Left lung (tissue), 10 donors: ENCODE results near the gene PGBD5. TPM values are rescaled to one million over a fixed set of nuclear protein-coding genes. Genes with fewer than 3 reads are reported as not detected.

Experiments
- ATAC-seq: fragments of 200-7000 bp; cut with Tn5 transposase; one replicate; pipeline ENCODE4 v1.9.1; 2020; ENCODE audit warnings: moderate library complexity
- DNase-seq, 4 donors: peaks; one replicate each; pipeline ENCODE4 v3.0.0-alpha.2; 2013 to 2020
- H3K27ac ChIP-seq, 2 donors: fragments of 200-600 bp; sonication (generic) in 1 of 2; one replicate each; pipeline versions ENCODE4 v1.5.0 to v1.8.0; 2020 to 2021
- H3K27me3 ChIP-seq, 2 donors: fragments of 200-600 bp; sonication (generic) in 1 of 2; one replicate each; pipeline versions ENCODE4 v1.5.0 to v1.8.0; 2020 to 2021
- H3K36me3 ChIP-seq, 2 donors: fragments of 200-600 bp; sonication (generic) in 1 of 2; one replicate each; pipeline versions ENCODE4 v1.5.0 to v1.8.0; 2020 to 2021
- H3K4me1 ChIP-seq, 2 donors: fragments of 200-600 bp; one replicate each; pipeline ENCODE4 v1.8.0; 2021
- H3K4me3 ChIP-seq, 2 donors: fragments of 200-600 bp; sonication (generic) in 1 of 2; one replicate each; pipeline versions ENCODE4 v1.5.0 to v1.8.0; 2020 to 2021; ENCODE audit warnings: mild to moderate bottlenecking in 1 of 2
- H3K9me3 ChIP-seq, 2 donors: fragments of 200-600 bp; sonication (generic) in 1 of 2; one replicate each; pipeline versions ENCODE4 v1.5.0 to v1.8.0; 2020 to 2021
- CTCF ChIP-seq, 2 donors: fragments of 200-600 bp; sonication (generic) in 1 of 2; IDR thresholded peaks; one replicate each; pipeline versions ENCODE4 v1.5.0 to v1.8.0; 2021; ENCODE audit warnings: antibody characterized with exemption in 2 of 2
- intact Hi-C, 2 donors: fragments of 100-400 bp; cut with DNase I; formaldehyde crosslinking; loops; one replicate each; pipeline versions ENCODE4 v1.11.2 to v1.14.2; 2022
- polyA plus RNA-seq, 6 donors: library from polyadenylated mRNA; unstranded; fragments of 120-200 nt; gene quantifications; one replicate each; pipeline ENCODE4 v1.2.1, GENCODE V29; 2013; ENCODE audit not compliant: insufficient read length in 6 of 6
- total RNA-seq, 2 donors: library from RNA; stranded (reverse); fragmentation: NEBNext Ultra II Directional; extraction: Animal tissue kit (Norgen Biotek cat#: 25700); gene quantifications; one replicate each; pipeline ENCODE4 v1.2.1, GENCODE V29; 2021
- donor health status: DM: no; HTN: yes; CAD: no.
- donor health status: DM: no; HTN: no; CAD: no.

The PGBD5 gene
- total and polyA plus RNA-seq, 8 donors = 2.3 to 10.1 (median 4.8) TPM

GRCh38 chr1:230456478-230456877 is 30.3 kb upstream of the PGBD5 start:
- intact Hi-C loops = no loop called here
- no peak for TF ChIP-seq CTCF (IDR thresholded peaks at IDR 0.05)

DNA sequence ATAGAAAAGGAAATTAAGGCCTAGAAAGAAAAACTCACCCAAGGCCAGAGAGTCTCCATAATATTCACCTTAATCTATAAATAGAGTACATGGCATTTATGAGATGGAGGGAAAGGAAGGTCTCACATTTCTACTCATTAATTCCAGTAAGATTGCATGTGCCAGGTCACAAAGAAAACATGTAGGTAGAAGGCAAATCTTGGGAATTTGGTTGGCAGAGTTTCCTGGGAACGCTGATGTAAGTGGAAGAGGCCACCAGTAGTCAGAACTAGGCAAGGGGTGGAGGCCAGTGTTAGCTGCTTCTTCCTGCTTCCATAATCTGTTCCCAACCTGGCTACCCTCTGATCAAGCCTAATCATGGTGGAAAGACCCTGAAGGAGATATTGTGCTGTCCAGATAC is 29.2 kb upstream of the PGBD5 start:
- no peak for TF ChIP-seq CTCF (IDR thresholded peaks at IDR 0.05)

More at GRCh38 chr1:230456478-230456877, 30.3 kb upstream of the PGBD5 start:
- H3K36me3 ChIP-seq = no peaks in the 10 kb centered on the region
- H3K27me3 ChIP-seq = no peaks in the 10 kb centered on the region
- no peak overlapping the region for H3K4me3 ChIP-seq
- ATAC-seq (no peak), DNase-seq (no peak)
- H3K9me3 ChIP-seq = no peaks in the 10 kb centered on the region
- H3K4me1 ChIP-seq = no peaks in the 10 kb centered on the region
- H3K27ac ChIP-seq = no peak overlapping the region

DNA sequence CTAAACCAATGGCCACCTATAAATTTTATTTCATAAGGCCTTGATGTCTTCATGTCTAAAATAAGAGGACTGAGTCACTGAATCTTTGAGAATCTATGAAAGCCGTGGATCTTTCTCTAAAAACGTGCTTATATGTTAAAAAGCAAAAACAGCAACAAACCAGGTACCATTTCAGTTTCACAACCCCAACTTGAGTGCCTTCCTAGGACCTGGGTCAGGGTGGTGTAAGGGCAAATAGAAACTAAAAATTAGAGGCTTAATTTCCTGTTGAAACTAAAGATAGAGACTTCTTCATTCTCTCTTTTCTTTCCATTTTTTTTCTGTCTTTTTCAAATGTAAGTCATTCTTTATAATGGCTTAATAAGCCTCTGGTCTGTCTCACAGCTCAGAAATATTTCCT is 27.2 kb upstream of the PGBD5 start:
- H3K27me3 ChIP-seq = no peaks in the 10 kb centered on the region
- H3K4me3 ChIP-seq = no peak overlapping the region
- no peak for TF ChIP-seq CTCF (IDR thresholded peaks at IDR 0.05)
- no peaks in the 10 kb centered on the region for H3K4me1 ChIP-seq
- ATAC-seq = no peak
- DNase-seq = no peak
- H3K36me3 ChIP-seq = no peaks in the 10 kb centered on the region
- H3K9me3 ChIP-seq = no peaks in the 10 kb centered on the region
- H3K27ac ChIP-seq = no peak overlapping the region
- intact Hi-C loops = no loop called here

More for the DNA sequence above, 29.2 kb upstream of the PGBD5 start:
- no peaks in the 10 kb centered on the region for H3K4me1 ChIP-seq
- DNase-seq = no peak
- no peak overlapping the region for H3K27ac ChIP-seq
- intact Hi-C loops = no loop called here
- H3K9me3 ChIP-seq = no peaks in the 10 kb centered on the region
- no peaks in the 10 kb centered on the region for H3K27me3 ChIP-seq
- no peaks in the 10 kb centered on the region for H3K36me3 ChIP-seq
- no peak for ATAC-seq
- H3K4me3 ChIP-seq = no peak overlapping the region

DNA sequence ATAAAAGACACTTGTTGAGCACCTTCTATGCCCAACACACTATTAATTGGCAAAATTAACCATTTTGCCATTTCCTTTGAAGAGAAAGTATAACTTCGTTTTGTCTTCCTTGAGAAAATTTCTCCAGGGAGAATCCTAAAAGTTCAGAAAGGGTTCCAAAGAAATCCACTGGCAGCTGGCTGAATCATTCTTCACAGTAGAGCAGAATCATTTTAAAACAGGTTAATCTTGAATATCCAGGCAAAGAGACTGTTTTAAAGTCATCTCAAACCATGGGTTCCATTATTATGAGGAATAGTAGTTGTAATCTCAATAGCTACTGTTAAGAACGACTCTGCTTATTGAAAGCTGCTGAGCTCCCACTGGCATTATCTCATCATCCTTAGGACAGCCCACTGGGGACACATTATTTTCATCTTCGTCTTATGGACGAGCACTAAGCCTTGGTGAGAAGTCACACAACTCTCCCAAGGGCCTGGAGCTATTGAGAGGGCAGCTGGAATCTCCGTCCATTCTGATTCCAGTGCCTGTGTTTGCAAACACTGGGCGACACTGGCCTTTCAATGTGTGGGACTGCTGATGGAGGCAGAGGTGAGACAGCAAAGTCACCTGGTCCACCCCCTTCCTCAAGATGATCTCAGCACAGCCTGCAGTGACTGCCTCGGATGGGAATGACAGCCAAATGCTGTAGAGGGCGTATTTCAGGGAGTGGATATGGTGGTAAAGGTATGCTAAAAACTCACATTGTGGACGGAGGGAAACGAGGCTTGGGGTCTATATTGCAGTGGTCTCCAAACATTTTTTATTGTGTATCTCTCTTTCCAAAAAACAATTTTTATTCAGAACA is 15.3 kb upstream of the PGBD5 start:
- no peak for TF ChIP-seq CTCF (IDR thresholded peaks at IDR 0.05)
- Histone ChIP-seq H3K4me3 (no peak overlapping the region), H3K27ac (no peak overlapping the region), H3K4me1 (no peaks in the 10 kb centered on the region), H3K9me3 (peaks cover 0 to 10% of the 10 kb centered on the region in 2 donors), H3K27me3 (no peaks in the 10 kb centered on the region), H3K36me3 (no peaks in the 10 kb centered on the region)
- DNase-seq (no peak), ATAC-seq (no peak)
- intact Hi-C loops = no loop called here

DNA sequence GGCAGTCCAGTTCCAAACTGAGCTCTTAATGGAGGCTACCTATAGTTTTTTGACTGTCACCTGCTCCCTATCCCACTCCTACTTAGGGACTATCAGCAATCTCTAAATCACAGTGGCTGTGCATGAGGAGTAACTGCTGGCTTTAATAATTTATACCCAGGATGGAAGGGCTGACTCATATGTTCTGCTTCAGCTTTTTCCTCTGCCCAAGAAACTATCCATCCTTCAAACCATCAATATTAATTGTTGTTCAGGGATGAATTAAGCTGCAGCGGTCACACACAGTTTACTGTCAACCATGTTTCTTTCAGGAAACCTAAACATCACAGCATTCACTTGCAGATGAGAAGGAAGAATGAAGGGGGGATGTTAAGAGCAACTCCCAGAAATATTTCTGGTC is 9.0 kb upstream of the PGBD5 start:
- ATAC-seq = no peak
- H3K36me3 ChIP-seq = no peaks in the 10 kb centered on the region

More for the DNA sequence above, 9.0 kb upstream of the PGBD5 start:
- Histone ChIP-seq H3K9me3 (peaks cover 0 to 4% of the 10 kb centered on the region in 2 donors), H3K27me3 (peaks cover 0 to 23% of the 10 kb centered on the region in 2 donors), H3K4me1 (no peaks in the 10 kb centered on the region), H3K4me3 (no peak overlapping the region), H3K27ac (no peak overlapping the region)
- DNase-seq = no peak
- intact Hi-C loops = no loop called here
- TF ChIP-seq CTCF (IDR thresholded peaks at IDR 0.05) = no peak
